Measurements from ENCODE around the gene MAD1L1.

DNA sequence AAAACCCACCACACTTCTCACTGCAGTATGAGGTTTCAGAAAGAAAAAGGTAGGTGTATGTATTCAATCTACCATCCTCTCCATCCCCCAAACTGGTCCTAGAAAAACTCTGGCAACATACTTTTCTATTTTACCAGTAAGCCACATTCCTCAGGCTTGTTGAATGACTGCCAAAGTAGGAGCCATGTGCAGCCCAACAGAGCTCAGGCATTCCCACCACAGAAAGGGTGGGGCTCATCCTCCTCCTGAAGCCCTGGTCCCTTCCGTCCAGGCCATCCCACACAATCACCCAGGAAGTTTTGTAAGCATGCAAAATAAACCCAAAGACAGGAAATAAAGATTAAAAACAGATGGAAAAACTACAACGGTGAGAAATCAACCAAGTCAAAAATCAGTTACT, 57.2 kb downstream of the MAD1L1 start:
- TF ChIP-seq, protein P1, sequence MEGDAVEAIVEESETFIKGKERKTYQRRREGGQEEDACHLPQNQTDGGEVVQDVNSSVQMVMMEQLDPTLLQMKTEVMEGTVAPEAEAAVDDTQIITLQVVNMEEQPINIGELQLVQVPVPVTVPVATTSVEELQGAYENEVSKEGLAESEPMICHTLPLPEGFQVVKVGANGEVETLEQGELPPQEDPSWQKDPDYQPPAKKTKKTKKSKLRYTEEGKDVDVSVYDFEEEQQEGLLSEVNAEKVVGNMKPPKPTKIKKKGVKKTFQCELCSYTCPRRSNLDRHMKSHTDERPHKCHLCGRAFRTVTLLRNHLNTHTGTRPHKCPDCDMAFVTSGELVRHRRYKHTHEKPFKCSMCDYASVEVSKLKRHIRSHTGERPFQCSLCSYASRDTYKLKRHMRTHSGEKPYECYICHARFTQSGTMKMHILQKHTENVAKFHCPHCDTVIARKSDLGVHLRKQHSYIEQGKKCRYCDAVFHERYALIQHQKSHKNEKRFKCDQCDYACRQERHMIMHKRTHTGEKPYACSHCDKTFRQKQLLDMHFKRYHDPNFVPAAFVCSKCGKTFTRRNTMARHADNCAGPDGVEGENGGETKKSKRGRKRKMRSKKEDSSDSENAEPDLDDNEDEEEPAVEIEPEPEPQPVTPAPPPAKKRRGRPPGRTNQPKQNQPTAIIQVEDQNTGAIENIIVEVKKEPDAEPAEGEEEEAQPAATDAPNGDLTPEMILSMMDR (IDR thresholded peaks at IDR 0.05; ENCODE audit: control extremely low read depth in 1 of 3, insufficient read depth in 1 of 3, low read depth in 1 of 3, low read length in 3 of 3): no peak
- no peak for TF ChIP-seq TAF1 (IDR thresholded peaks at IDR 0.05; ENCODE audit: low read depth, low read length)
- TF ChIP-seq, protein P2, sequence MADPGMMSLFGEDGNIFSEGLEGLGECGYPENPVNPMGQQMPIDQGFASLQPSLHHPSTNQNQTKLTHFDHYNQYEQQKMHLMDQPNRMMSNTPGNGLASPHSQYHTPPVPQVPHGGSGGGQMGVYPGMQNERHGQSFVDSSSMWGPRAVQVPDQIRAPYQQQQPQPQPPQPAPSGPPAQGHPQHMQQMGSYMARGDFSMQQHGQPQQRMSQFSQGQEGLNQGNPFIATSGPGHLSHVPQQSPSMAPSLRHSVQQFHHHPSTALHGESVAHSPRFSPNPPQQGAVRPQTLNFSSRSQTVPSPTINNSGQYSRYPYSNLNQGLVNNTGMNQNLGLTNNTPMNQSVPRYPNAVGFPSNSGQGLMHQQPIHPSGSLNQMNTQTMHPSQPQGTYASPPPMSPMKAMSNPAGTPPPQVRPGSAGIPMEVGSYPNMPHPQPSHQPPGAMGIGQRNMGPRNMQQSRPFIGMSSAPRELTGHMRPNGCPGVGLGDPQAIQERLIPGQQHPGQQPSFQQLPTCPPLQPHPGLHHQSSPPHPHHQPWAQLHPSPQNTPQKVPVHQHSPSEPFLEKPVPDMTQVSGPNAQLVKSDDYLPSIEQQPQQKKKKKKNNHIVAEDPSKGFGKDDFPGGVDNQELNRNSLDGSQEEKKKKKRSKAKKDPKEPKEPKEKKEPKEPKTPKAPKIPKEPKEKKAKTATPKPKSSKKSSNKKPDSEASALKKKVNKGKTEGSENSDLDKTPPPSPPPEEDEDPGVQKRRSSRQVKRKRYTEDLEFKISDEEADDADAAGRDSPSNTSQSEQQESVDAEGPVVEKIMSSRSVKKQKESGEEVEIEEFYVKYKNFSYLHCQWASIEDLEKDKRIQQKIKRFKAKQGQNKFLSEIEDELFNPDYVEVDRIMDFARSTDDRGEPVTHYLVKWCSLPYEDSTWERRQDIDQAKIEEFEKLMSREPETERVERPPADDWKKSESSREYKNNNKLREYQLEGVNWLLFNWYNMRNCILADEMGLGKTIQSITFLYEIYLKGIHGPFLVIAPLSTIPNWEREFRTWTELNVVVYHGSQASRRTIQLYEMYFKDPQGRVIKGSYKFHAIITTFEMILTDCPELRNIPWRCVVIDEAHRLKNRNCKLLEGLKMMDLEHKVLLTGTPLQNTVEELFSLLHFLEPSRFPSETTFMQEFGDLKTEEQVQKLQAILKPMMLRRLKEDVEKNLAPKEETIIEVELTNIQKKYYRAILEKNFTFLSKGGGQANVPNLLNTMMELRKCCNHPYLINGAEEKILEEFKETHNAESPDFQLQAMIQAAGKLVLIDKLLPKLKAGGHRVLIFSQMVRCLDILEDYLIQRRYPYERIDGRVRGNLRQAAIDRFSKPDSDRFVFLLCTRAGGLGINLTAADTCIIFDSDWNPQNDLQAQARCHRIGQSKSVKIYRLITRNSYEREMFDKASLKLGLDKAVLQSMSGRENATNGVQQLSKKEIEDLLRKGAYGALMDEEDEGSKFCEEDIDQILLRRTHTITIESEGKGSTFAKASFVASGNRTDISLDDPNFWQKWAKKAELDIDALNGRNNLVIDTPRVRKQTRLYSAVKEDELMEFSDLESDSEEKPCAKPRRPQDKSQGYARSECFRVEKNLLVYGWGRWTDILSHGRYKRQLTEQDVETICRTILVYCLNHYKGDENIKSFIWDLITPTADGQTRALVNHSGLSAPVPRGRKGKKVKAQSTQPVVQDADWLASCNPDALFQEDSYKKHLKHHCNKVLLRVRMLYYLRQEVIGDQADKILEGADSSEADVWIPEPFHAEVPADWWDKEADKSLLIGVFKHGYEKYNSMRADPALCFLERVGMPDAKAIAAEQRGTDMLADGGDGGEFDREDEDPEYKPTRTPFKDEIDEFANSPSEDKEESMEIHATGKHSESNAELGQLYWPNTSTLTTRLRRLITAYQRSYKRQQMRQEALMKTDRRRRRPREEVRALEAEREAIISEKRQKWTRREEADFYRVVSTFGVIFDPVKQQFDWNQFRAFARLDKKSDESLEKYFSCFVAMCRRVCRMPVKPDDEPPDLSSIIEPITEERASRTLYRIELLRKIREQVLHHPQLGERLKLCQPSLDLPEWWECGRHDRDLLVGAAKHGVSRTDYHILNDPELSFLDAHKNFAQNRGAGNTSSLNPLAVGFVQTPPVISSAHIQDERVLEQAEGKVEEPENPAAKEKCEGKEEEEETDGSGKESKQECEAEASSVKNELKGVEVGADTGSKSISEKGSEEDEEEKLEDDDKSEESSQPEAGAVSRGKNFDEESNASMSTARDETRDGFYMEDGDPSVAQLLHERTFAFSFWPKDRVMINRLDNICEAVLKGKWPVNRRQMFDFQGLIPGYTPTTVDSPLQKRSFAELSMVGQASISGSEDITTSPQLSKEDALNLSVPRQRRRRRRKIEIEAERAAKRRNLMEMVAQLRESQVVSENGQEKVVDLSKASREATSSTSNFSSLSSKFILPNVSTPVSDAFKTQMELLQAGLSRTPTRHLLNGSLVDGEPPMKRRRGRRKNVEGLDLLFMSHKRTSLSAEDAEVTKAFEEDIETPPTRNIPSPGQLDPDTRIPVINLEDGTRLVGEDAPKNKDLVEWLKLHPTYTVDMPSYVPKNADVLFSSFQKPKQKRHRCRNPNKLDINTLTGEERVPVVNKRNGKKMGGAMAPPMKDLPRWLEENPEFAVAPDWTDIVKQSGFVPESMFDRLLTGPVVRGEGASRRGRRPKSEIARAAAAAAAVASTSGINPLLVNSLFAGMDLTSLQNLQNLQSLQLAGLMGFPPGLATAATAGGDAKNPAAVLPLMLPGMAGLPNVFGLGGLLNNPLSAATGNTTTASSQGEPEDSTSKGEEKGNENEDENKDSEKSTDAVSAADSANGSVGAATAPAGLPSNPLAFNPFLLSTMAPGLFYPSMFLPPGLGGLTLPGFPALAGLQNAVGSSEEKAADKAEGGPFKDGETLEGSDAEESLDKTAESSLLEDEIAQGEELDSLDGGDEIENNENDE (IDR thresholded peaks at IDR 0.05; ENCODE audit: insufficient replicate concordance, low read length): no peak
- no peak for TF ChIP-seq SIN3A (conservative IDR thresholded peaks at IDR 0.05 in 1 of 2, IDR thresholded peaks at IDR 0.05 in 1 of 2; ENCODE audit: low read depth in 1 of 2, low read length in 2 of 2)
- TF ChIP-seq RAD21 (IDR thresholded peaks at IDR 0.05 in 1 of 2, conservative IDR thresholded peaks at IDR 0.05 in 1 of 2; ENCODE audit: low read depth in 2 of 2, low read length in 2 of 2): no peak
